Measurements from ENCODE around the gene RPA1. TPM values are rescaled to one million over a fixed set of nuclear protein-coding genes. Genes with fewer than 3 reads are reported as not detected.

Gene RPA1
- total and polyA plus RNA-seq, 8 donors, result 10.3 to 57.5 (median 23.8) TPM

- Histone ChIP-seq H3K4me3 (no peak overlapping the region), H3K36me3 (no peaks in the 10 kb centered on the region), H3K4me1 (peaks cover 0 to 7% (median 6%) of the 10 kb centered on the region in 4 donors), H3K27me3 (peaks cover 0 to 13% (median 0%) of the 10 kb centered on the region in 3 donors), H3K9me3 (no peaks in the 10 kb centered on the region), H3K27ac (no peak overlapping the region)
- intact Hi-C loops (cut with DNase I; ENCODE audit: low total_unique reads), result no loop called here
- 63 to 82% (median 71%) methylated on average over 9 to 11 of the region's 11 CpGs for WGBS, 5 donors
- no peak for DNase-seq
- TF ChIP-seq CTCF (IDR thresholded peaks at IDR 0.05) (no peak), EP300 (IDR thresholded peaks at IDR 0.05) (no peak), POLR2A (IDR thresholded peaks at IDR 0.05) (no peak), POLR2AphosphoS5 (IDR thresholded peaks at IDR 0.05) (no peak)
These were observed 113.6 kb downstream of the RPA1 start for GRCh38 chr17:1943436-1943831.

GRCh38 chr17:1945621-1946020, 115.8 kb downstream of the RPA1 start:
- H3K27me3 ChIP-seq, result peaks cover 0 to 13% (median 0%) of the 10 kb centered on the region in 3 donors
- H3K27ac ChIP-seq, result no peak overlapping the region

GRCh38 chr17:1946021-1946932, 116.5 kb downstream of the RPA1 start:
- peaks cover 0 to 8% (median 0%) of the 10 kb centered on the region in 3 donors for H3K27me3 ChIP-seq
- H3K4me1 ChIP-seq, result peaks cover 0 to 7% (median 6%) of the 10 kb centered on the region in 4 donors
- no peaks in the 10 kb centered on the region for H3K36me3 ChIP-seq
- TF ChIP-seq POLR2AphosphoS5 (IDR thresholded peaks at IDR 0.05) (no peak), CTCF (IDR thresholded peaks at IDR 0.05) (no peak), POLR2A (IDR thresholded peaks at IDR 0.05) (no peak), EP300 (IDR thresholded peaks at IDR 0.05) (no peak)
- no peaks in the 10 kb centered on the region for H3K9me3 ChIP-seq
- H3K27ac ChIP-seq, result no peak overlapping the region
- no peak for DNase-seq
- WGBS, 5 donors, result 85 to 90% (median 89%) methylated on average over 13 to 20 of the region's 20 CpGs
- intact Hi-C loops (cut with DNase I; ENCODE audit: low total_unique reads), result no loop called here
- no peak overlapping the region for H3K4me3 ChIP-seq

More at GRCh38 chr17:1945621-1946020, 115.8 kb downstream of the RPA1 start:
- TF ChIP-seq EP300 (IDR thresholded peaks at IDR 0.05), result no peak
- no peak for TF ChIP-seq POLR2A (IDR thresholded peaks at IDR 0.05)
- no peak for TF ChIP-seq CTCF (IDR thresholded peaks at IDR 0.05)
- TF ChIP-seq POLR2AphosphoS5 (IDR thresholded peaks at IDR 0.05), result no peak
- Histone ChIP-seq H3K36me3 (no peaks in the 10 kb centered on the region), H3K4me3 (no peak overlapping the region), H3K9me3 (no peaks in the 10 kb centered on the region), H3K4me1 (peaks cover 0 to 7% (median 6%) of the 10 kb centered on the region in 4 donors)
- no peak for DNase-seq
- intact Hi-C loops (cut with DNase I; ENCODE audit: low total_unique reads), result no loop called here
- WGBS, 5 donors, result 90 to 95% (median 94%) methylated on average over 11 to 12 of the region's 12 CpGs

GRCh38 chr17:1947229-1947742, 117.5 kb downstream of the RPA1 start:
- no peaks in the 10 kb centered on the region for H3K36me3 ChIP-seq
- 40 to 66% (median 44%) methylated on average over 16 to 22 of the region's 22 CpGs for WGBS, 5 donors
- H3K27me3 ChIP-seq, result peaks cover 0 to 1% (median 0%) of the 10 kb centered on the region in 3 donors
- no peak for TF ChIP-seq EP300 (IDR thresholded peaks at IDR 0.05)
- no peak for TF ChIP-seq CTCF (IDR thresholded peaks at IDR 0.05)
- no peak for TF ChIP-seq POLR2A (IDR thresholded peaks at IDR 0.05)
- TF ChIP-seq POLR2AphosphoS5 (IDR thresholded peaks at IDR 0.05), result no peak
- DNase-seq, result peak; percentile 32 to 75
- no peak overlapping the region for H3K27ac ChIP-seq
- H3K4me1 ChIP-seq, result peaks cover 0 to 7% (median 6%) of the 10 kb centered on the region in 4 donors
- H3K4me3 ChIP-seq, result no peak overlapping the region
- no peaks in the 10 kb centered on the region for H3K9me3 ChIP-seq
- intact Hi-C loops (cut with DNase I; ENCODE audit: low total_unique reads), result no loop called here
